Measurements from ENCODE around the gene CLNS1A. TPM values are rescaled to one million over a fixed set of nuclear protein-coding genes. Genes with fewer than 3 reads are reported as not detected.

The CLNS1A gene
- total RNA-seq, 8 experiments from 2014 or later, result 94.9 to 163 (median 144) TPM

DNA sequence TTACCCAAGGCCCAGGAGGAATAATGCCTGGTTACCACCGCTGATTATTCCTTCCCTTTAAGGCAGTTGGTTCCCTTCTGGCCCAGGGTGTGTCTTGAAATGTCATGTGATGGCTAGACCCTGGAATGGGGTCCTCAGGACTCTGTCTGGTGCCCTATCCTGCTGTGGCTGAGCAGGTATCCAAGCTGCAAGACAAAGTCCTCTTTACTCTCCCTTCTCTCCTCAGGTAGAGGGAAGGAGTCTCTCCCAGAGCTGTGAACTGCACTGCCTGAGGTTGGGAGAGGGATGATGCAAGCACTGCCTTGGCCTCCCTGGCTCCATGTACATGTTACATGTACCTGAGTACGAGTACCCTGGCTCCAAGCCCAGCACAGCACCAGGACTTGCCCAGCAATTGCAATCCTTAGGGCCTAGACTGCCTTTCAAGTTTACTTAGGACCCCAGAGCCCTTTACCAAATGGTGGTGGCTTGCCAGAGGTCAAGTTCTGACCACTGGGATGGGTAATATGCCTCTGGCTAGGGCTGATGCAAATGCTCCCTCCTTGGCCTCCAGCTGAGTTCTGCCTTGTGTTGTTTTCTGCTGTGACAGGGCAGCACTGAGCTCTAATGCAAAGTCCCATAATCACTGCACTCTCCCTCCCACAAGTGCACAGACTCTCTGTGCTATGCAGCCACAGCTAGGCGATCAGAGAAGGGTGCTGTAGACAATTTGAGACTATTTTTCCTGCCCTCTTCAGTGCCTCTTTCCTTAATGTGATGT, 68.5 kb downstream of the CLNS1A start:
- Histone ChIP-seq H3K27ac (no peak overlapping the region), H3K4me3 (no peak overlapping the region), H3K4me1 (replicated peaks in 1 of 2) (no peaks in the 10 kb centered on the region)
- WGBS, 10 experiments, result 14 to 92% (median 70%) methylated on average over 1 to 3 of the region's 3 CpGs; no CpG with 5 or more reads in 3 of the 10 experiments
- ATAC-seq (replicated peaks in 6 of 8), result peak in 3 of 8 experiments; percentile 22 to 97 (median 94)
- in situ Hi-C loops (cut with MboI; ENCODE audit: low pct_unique_long_range_greater_than_20kb in 2 of 9, low sequenced_read_pairs in 9 of 9, unreplicated experiment in 9 of 9), result no loop called here

DNA sequence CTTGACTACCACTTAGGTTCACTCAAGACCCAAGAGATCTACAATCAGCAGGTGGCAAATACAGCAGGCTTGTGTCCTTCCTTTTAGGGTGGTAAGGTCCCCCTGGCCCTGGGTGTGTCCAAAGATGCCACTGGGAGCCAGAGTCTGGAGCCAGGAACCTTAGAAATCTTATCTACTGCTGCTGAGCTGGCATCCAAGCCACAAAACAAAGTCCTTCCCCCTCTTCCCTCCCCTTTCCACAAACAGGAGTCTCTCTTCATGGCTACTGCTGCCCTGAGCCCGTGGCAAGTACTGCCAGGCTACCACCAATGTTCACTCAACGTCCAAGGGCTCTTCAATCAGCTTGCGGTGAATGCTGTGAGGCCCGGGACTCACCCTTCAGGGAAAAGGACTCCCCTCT, 69.3 kb downstream of the CLNS1A start:
- in situ Hi-C loops (cut with MboI; ENCODE audit: low pct_unique_long_range_greater_than_20kb in 2 of 9, low sequenced_read_pairs in 9 of 9, unreplicated experiment in 9 of 9), result no loop called here
- H3K27ac ChIP-seq, result no peak overlapping the region
- no peak for ATAC-seq (replicated peaks in 6 of 8)
- WGBS, 10 experiments, result 0 to 92% (median 60%) methylated on average over 2 of the region's 4 CpGs; no CpG with 5 or more reads in 7 of the 10 experiments
- H3K4me3 ChIP-seq, result no peak overlapping the region
- no peaks in the 10 kb centered on the region for H3K4me1 ChIP-seq (replicated peaks in 1 of 2)

Other genes starting within 250 kb of the CLNS1A start
- 100 to 1,000 TPM in 2 of 8 experiments, 10 to 100 TPM in 6; 36.6 to 108 (median 48.7) TPM for gene PAK1, start 163.7 kb downstream of the CLNS1A start, total RNA-seq
- gene AQP11, start 47.8 kb downstream of the CLNS1A start, total RNA-seq, result 1 to 10 TPM; 3.7 to 7.9 (median 5.7) TPM
- gene RSF1, start 182.9 kb upstream of the CLNS1A start, total RNA-seq, result 10 to 100 TPM; 37.1 to 94.8 (median 55.2) TPM
- 10 to 100 TPM; 13.5 to 40.4 (median 18.5) TPM for gene AAMDC, start 183.3 kb upstream of the CLNS1A start, total RNA-seq